Fibroblast of lung (primary cell): ENCODE data around the gene EMC8. TPM values are rescaled to one million over a fixed set of nuclear protein-coding genes. Genes with fewer than 3 reads are reported as not detected.

Experiments
- DNase-seq, 2 donors: peaks; one replicate each; pipeline versions ENCODE4 v3.0.0 to v3.0.0-alpha.2; 2010; ENCODE audit warnings: low read depth in 2 of 2
- H2AFZ ChIP-seq: 2 replicates; pipeline ENCODE4 v1.5.1; 2012; ENCODE audit warnings: low read length, control low read depth, inconsistent platforms
- H3K27ac ChIP-seq: 2 replicates; pipeline ENCODE4 v1.5.1; 2011; ENCODE audit warnings: low read length, control low read depth; ENCODE audit not compliant: insufficient read depth
- H3K27me3 ChIP-seq: 2 replicates; pipeline ENCODE4 v1.5.1; 2011; ENCODE audit warnings: mild to moderate bottlenecking, low read length; ENCODE audit not compliant: control insufficient read depth, insufficient read depth
- H3K36me3 ChIP-seq: 2 replicates; pipeline ENCODE4 v1.5.1; 2011; ENCODE audit warnings: low read length; ENCODE audit not compliant: control insufficient read depth, insufficient read depth
- H3K4me1 ChIP-seq: 2 replicates; pipeline ENCODE4 v1.5.1; 2011; ENCODE audit warnings: low read length; ENCODE audit not compliant: control insufficient read depth, insufficient read depth; ENCODE audit errors: extremely low read depth
- H3K4me2 ChIP-seq: 2 replicates; pipeline ENCODE4 v1.5.1; 2011; ENCODE audit warnings: low read length, control low read depth; ENCODE audit not compliant: insufficient read depth; ENCODE audit errors: extremely low read depth
- H3K4me3 ChIP-seq, 4 experiments: fragments of 200-600 bp in 1 of 4; sonication (generic) in 1 of 4; replicated peaks in 1 of 4; 2 replicates each; pipeline ENCODE4 v1.5.1; 2011 to 2016; ENCODE audit warnings: low read length in 4 of 4, low read depth in 3 of 4, mild to moderate bottlenecking in 3 of 4, control low read depth in 2 of 4, inconsistent platforms in 1 of 4, mixed read lengths in 1 of 4; ENCODE audit not compliant: insufficient read depth in 1 of 4; ENCODE audit errors: control extremely low read depth in 1 of 4
- H3K79me2 ChIP-seq: 2 replicates; pipeline ENCODE4 v1.5.1; 2012; ENCODE audit warnings: mild to moderate bottlenecking, low read length, inconsistent platforms; ENCODE audit not compliant: control insufficient read depth, insufficient read depth
- H3K9ac ChIP-seq: 2 replicates; pipeline ENCODE4 v1.5.1; 2011; ENCODE audit warnings: mild to moderate bottlenecking, low read length, control low read depth; ENCODE audit not compliant: insufficient read depth
- H3K9me3 ChIP-seq: 2 replicates; pipeline ENCODE4 v1.5.1; 2012; ENCODE audit warnings: low read depth, low read length; ENCODE audit not compliant: control insufficient read depth, insufficient read depth
- H4K20me1 ChIP-seq: 2 replicates; pipeline ENCODE4 v1.5.1; 2011; ENCODE audit warnings: low read length; ENCODE audit not compliant: control insufficient read depth, insufficient read depth; ENCODE audit errors: extremely low read depth
- CTCF ChIP-seq, 2 donors: IDR thresholded peaks in 1 of 2; conservative IDR thresholded peaks in 1 of 2; 1 replicate in 1 of 2; 2 replicates in 1 of 2; pipeline ENCODE4 v1.5.1; 2011 to 2012; ENCODE audit warnings: low read length in 2 of 2, control low read depth in 1 of 2, inconsistent platforms in 1 of 2, low read depth in 1 of 2, mild to moderate bottlenecking in 1 of 2
- EZH2 ChIP-seq: IDR thresholded peaks from 2 replicates; pipeline ENCODE4 v1.5.1; 2012; ENCODE audit warnings: low read length, control low read depth, mild to moderate bottlenecking; ENCODE audit errors: missing control alignments
- polyA plus RNA-seq, 2 donors: library from polyadenylated mRNA; depleted of rRNA in 1 of 2; stranded (reverse) in 1 of 2; unstranded in 1 of 2; fragments of >200 nt; gene quantifications; 2 replicates each; pipeline ENCODE4 v1.2.1, GENCODE V29; 2011 to 2012; ENCODE audit warnings: missing spikeins in 1 of 2
- total RNA-seq: library from RNA; depleted of rRNA; stranded (reverse); fragments of >200 nt; gene quantifications from 2 replicates; pipeline ENCODE4 v1.2.1, GENCODE V29; 2014

Gene EMC8
- total and polyA plus RNA-seq, 2 donors (not counting 1 experiment from before 2014, with no cell fraction given) = 25.1 to 25.9 TPM

DNA sequence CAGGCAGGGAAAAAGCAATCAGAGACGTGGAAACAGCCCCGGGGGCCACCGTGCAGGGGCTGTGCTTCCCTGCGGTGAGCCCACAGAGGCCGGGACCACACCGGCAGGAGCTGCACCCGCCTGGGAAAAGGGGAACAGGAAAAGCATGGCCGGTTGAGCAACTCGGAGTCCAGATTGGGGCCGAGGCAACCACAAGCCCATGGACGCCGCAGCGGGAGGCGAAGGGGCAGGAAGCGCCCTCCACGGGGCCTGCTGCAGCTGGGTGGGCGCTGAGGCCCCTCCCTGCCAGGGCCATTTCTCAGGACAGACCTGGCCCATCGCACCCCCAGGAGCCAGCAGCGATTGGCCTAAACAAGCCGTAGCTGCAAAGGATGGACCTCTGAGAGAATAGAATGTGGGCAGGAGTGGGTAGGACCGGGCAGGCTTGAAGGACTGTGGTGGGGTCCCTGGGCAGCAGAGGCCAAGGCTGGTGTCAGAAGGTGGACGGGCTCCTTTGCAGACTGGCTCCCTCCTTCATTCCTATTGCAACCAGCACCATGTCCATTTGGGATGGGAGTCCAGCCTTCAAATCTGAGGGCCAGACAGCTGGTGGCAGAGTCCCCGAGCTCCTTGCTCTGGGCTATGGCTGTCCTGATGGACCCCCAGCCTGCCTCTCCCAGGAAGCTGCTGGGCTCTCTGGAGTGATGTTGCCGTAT is 30.6 kb upstream of the EMC8 start:
- TF ChIP-seq CTCF (conservative IDR thresholded peaks at IDR 0.05 in 1 of 2, IDR thresholded peaks at IDR 0.05 in 1 of 2; ENCODE audit: low read depth in 1 of 2, low read length in 2 of 2) = no peak
- TF ChIP-seq EZH2 = no peak
- no peaks in the 10 kb centered on the region for H4K20me1 ChIP-seq
- H3K9ac ChIP-seq = no peak overlapping the region
- H3K27ac ChIP-seq = no peak overlapping the region
- no peak for DNase-seq
- H3K4me2 ChIP-seq = no peak overlapping the region
- no peak overlapping the region for H3K4me3 ChIP-seq
- no peaks in the 10 kb centered on the region for H3K79me2 ChIP-seq
- H3K27me3 ChIP-seq = no peaks in the 10 kb centered on the region
- H3K4me1 ChIP-seq = no peaks in the 10 kb centered on the region
- H2AFZ ChIP-seq = no peak overlapping the region
- H3K36me3 ChIP-seq = no peaks in the 10 kb centered on the region
- no peaks in the 10 kb centered on the region for H3K9me3 ChIP-seq

DNA sequence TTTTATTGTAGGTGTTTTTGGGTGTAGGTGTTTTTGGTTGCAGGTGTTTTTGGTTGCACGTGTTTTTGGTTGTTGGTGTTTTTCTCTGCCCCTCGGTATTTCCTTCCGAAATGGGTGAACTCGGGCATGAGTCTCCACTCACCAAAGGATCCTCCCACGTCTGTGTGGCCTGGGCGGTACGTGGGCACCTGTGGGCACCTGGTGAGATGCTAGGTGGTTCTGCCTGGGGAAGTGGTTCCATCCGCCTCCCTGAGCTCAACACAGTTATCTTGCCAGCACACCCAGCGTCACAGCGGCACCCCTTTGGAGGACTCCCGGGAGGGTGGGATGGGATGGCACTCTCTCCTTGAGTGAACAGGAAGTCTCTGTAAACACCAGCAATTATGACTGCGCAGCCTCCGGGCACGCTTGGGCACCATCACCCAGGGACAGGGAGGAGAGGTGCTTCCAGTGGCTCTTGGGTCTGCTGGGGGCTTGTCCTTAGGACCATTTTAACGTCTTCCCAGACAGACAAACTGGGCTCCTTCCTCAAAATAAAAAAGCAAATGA is 29.9 kb upstream of the EMC8 start:
- no peaks in the 10 kb centered on the region for H4K20me1 ChIP-seq
- H3K4me3 ChIP-seq = no peak overlapping the region
- no peaks in the 10 kb centered on the region for H3K27me3 ChIP-seq
- no peaks in the 10 kb centered on the region for H3K4me1 ChIP-seq
- no peak for DNase-seq
- H2AFZ ChIP-seq = no peak overlapping the region
- TF ChIP-seq CTCF (conservative IDR thresholded peaks at IDR 0.05 in 1 of 2, IDR thresholded peaks at IDR 0.05 in 1 of 2; ENCODE audit: low read depth in 1 of 2, low read length in 2 of 2) (no peak), EZH2 (no peak)
- no peaks in the 10 kb centered on the region for H3K9me3 ChIP-seq
- no peak overlapping the region for H3K9ac ChIP-seq
- H3K27ac ChIP-seq = no peak overlapping the region
- no peaks in the 10 kb centered on the region for H3K36me3 ChIP-seq
- no peaks in the 10 kb centered on the region for H3K79me2 ChIP-seq
- H3K4me2 ChIP-seq = no peak overlapping the region

DNA sequence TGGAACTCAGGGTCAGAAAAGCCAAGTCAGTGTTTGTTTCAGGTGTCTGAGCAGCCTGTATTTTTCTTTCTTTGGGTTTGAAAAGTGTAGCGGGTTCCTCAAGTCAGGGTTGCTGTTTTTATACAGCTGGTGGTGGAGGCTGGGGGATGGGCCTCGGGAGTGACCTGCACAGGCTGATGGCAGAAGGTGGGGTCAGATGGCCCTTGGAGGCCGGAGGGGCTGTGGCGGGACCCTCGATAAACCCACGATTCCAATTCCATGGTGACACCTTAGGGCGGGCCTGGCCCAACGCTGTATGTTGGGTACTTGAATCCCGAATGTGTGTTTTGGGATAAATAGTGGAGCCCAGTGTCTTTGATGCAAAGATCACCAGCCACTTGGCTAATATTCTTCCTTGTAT is 28.8 kb upstream of the EMC8 start:
- no peak for DNase-seq
- no peaks in the 10 kb centered on the region for H4K20me1 ChIP-seq
- no peaks in the 10 kb centered on the region for H3K79me2 ChIP-seq
- no peak for TF ChIP-seq CTCF (conservative IDR thresholded peaks at IDR 0.05 in 1 of 2, IDR thresholded peaks at IDR 0.05 in 1 of 2; ENCODE audit: low read depth in 1 of 2, low read length in 2 of 2)
- TF ChIP-seq EZH2 = no peak
- no peaks in the 10 kb centered on the region for H3K36me3 ChIP-seq
- H3K4me1 ChIP-seq = no peaks in the 10 kb centered on the region
- H3K4me2 ChIP-seq = no peak overlapping the region
- no peak overlapping the region for H2AFZ ChIP-seq
- no peak overlapping the region for H3K27ac ChIP-seq
- no peak overlapping the region for H3K9ac ChIP-seq
- H3K27me3 ChIP-seq = no peaks in the 10 kb centered on the region
- no peaks in the 10 kb centered on the region for H3K9me3 ChIP-seq
- no peak overlapping the region for H3K4me3 ChIP-seq
